Measurements from ENCODE around the gene CYSRT1. TPM values are rescaled to one million over a fixed set of nuclear protein-coding genes. Genes with fewer than 3 reads are reported as not detected.

Gene CYSRT1
- polyA plus RNA-seq, 1 donor (not counting 4 experiments of a cell fraction or from before 2014, with no cell fraction given) = 0.80 TPM

- H3K4me1 ChIP-seq (ENCODE audit: control insufficient read depth, extremely low read depth, insufficient read depth, low read length) = peaks cover 25% of the 10 kb centered on the region
- peak overlapping the region; percentile 89 for H3K27ac ChIP-seq (ENCODE audit: control insufficient read depth, insufficient read depth, low read length)
- H3K9me3 ChIP-seq (ENCODE audit: control insufficient read depth, low read depth, low read length) = no peaks in the 10 kb centered on the region
- FAIRE-seq (no peak), DNase-seq (ENCODE audit: low read depth, low spot score) (no peak)
- dilution Hi-C loops (cut with MboI; ENCODE audit: extremely low pct_ligation_motif_present, low sequenced_read_pairs) = no loop called here
- no peaks in the 10 kb centered on the region for H4K20me1 ChIP-seq (ENCODE audit: control insufficient read depth, extremely low read depth, insufficient read depth, low read length)
- H3K4me3 ChIP-seq (ENCODE audit: control insufficient read depth in 2 of 3, extremely low read depth in 1 of 3, insufficient read depth in 2 of 3, low read depth in 1 of 3, low read length in 3 of 3) = peak overlapping the region; percentile 88 to 96 (median 90)
- H3K27me3 ChIP-seq (ENCODE audit: control insufficient read depth, extremely low read depth, insufficient read depth, low read length) = peaks cover 3% of the 10 kb centered on the region
- H3K9me1 ChIP-seq (ENCODE audit: control insufficient read depth, extremely low read depth, insufficient read depth, low read length) = no peaks in the 10 kb centered on the region
- peak overlapping the region; percentile 92 for H3K9ac ChIP-seq (ENCODE audit: control insufficient read depth, extremely low read depth, insufficient read depth, low read length)
- no peak for TF ChIP-seq EZH2 (IDR thresholded peaks at IDR 0.05; ENCODE audit: low read length)
- TF ChIP-seq, protein P1, sequence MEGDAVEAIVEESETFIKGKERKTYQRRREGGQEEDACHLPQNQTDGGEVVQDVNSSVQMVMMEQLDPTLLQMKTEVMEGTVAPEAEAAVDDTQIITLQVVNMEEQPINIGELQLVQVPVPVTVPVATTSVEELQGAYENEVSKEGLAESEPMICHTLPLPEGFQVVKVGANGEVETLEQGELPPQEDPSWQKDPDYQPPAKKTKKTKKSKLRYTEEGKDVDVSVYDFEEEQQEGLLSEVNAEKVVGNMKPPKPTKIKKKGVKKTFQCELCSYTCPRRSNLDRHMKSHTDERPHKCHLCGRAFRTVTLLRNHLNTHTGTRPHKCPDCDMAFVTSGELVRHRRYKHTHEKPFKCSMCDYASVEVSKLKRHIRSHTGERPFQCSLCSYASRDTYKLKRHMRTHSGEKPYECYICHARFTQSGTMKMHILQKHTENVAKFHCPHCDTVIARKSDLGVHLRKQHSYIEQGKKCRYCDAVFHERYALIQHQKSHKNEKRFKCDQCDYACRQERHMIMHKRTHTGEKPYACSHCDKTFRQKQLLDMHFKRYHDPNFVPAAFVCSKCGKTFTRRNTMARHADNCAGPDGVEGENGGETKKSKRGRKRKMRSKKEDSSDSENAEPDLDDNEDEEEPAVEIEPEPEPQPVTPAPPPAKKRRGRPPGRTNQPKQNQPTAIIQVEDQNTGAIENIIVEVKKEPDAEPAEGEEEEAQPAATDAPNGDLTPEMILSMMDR (optimal IDR thresholded peaks at IDR 0.05 in 1 of 3, IDR thresholded peaks at IDR 0.05 in 1 of 3, conservative IDR thresholded peaks at IDR 0.05 in 1 of 3; ENCODE audit: extremely low read depth in 1 of 3, insufficient read depth in 2 of 3, low read length in 3 of 3) = no peak
- H3K79me2 ChIP-seq (ENCODE audit: control insufficient read depth, insufficient read depth, low read length) = peaks cover 47% of the 10 kb centered on the region
- H3K4me2 ChIP-seq (ENCODE audit: control insufficient read depth, extremely low read depth, insufficient read depth, low read depth, low read length) = peak overlapping the region; percentile 79
- H2AFZ ChIP-seq (ENCODE audit: control insufficient read depth, low read length) = peak overlapping the region; percentile 22
- peaks cover 13 to 19% of the 10 kb centered on the region in 2 experiments for H3K36me3 ChIP-seq (ENCODE audit: control insufficient read depth in 2 of 2, extremely low read depth in 1 of 2, insufficient read depth in 2 of 2, low read length in 2 of 2)
These were observed 35.4 kb upstream of the CYSRT1 start for GRCh38 chr9:137189297-137190295.

GRCh38 chr9:137190315-137190856 is 34.6 kb upstream of the CYSRT1 start:
- Histone ChIP-seq H3K9me3 (ENCODE audit: control insufficient read depth, low read depth, low read length) (no peaks in the 10 kb centered on the region), H3K4me3 (ENCODE audit: control insufficient read depth in 2 of 3, extremely low read depth in 1 of 3, insufficient read depth in 2 of 3, low read depth in 1 of 3, low read length in 3 of 3) (no peak overlapping the region), H2AFZ (ENCODE audit: control insufficient read depth, low read length) (no peak overlapping the region), H3K79me2 (ENCODE audit: control insufficient read depth, insufficient read depth, low read length) (peaks cover 46% of the 10 kb centered on the region), H3K9ac (ENCODE audit: control insufficient read depth, extremely low read depth, insufficient read depth, low read length) (no peak overlapping the region), H4K20me1 (ENCODE audit: control insufficient read depth, extremely low read depth, insufficient read depth, low read length) (peaks cover 2% of the 10 kb centered on the region), H3K4me2 (ENCODE audit: control insufficient read depth, extremely low read depth, insufficient read depth, low read depth, low read length) (no peak overlapping the region), H3K27me3 (ENCODE audit: control insufficient read depth, extremely low read depth, insufficient read depth, low read length) (peaks cover 3% of the 10 kb centered on the region), H3K4me1 (ENCODE audit: control insufficient read depth, extremely low read depth, insufficient read depth, low read length) (peaks cover 33% of the 10 kb centered on the region), H3K27ac (ENCODE audit: control insufficient read depth, insufficient read depth, low read length) (no peak overlapping the region), H3K36me3 (ENCODE audit: control insufficient read depth in 2 of 2, extremely low read depth in 1 of 2, insufficient read depth in 2 of 2, low read length in 2 of 2) (peaks cover 13 to 17% of the 10 kb centered on the region in 2 experiments), H3K9me1 (ENCODE audit: control insufficient read depth, extremely low read depth, insufficient read depth, low read length) (peaks cover 2% of the 10 kb centered on the region)
- no peak for DNase-seq (ENCODE audit: low read depth, low spot score)
- FAIRE-seq = no peak
- dilution Hi-C loops (cut with MboI; ENCODE audit: extremely low pct_ligation_motif_present, low sequenced_read_pairs) = no loop called here
- TF ChIP-seq EZH2 (IDR thresholded peaks at IDR 0.05; ENCODE audit: low read length) = no peak
- TF ChIP-seq, protein P1 (optimal IDR thresholded peaks at IDR 0.05 in 1 of 3, IDR thresholded peaks at IDR 0.05 in 1 of 3, conservative IDR thresholded peaks at IDR 0.05 in 1 of 3; ENCODE audit: extremely low read depth in 1 of 3, insufficient read depth in 2 of 3, low read length in 3 of 3) = no peak
